Endodermal cell (in vitro differentiated cells): ENCODE measurements around the gene ZFYVE28. TPM values are rescaled to one million over a fixed set of nuclear protein-coding genes. Genes with fewer than 3 reads are reported as not detected.
A peak's percentile ranks its signal among the peaks of the same experiment; 100 is the strongest.

Source experiments
- DNase-seq: peaks from one replicate; pipeline ENCODE4 v3.0.0-alpha.2; 2017
- H3K27ac ChIP-seq: 2 replicates; pipeline ENCODE4 v1.5.1; 2013; ENCODE audit warnings: mild to moderate bottlenecking, low read depth, low read length, moderate library complexity
- H3K27me3 ChIP-seq: 2 replicates; pipeline ENCODE4 v1.6.1; 2013; ENCODE audit warnings: mild to moderate bottlenecking, low read length, moderate library complexity; ENCODE audit not compliant: insufficient read depth, control insufficient read depth, poor library complexity, severe bottlenecking
- H3K36me3 ChIP-seq: 2 replicates; pipeline ENCODE4 v1.7.0; 2013; ENCODE audit warnings: mild to moderate bottlenecking, low read length, moderate library complexity; ENCODE audit not compliant: control insufficient read depth, insufficient read depth
- H3K4me1 ChIP-seq: one replicate; pipeline ENCODE4 v1.7.0; 2013; ENCODE audit warnings: low read length; ENCODE audit not compliant: control insufficient read depth, insufficient read depth
- H3K4me3 ChIP-seq: 2 replicates; pipeline ENCODE4 v1.5.1; 2013; ENCODE audit warnings: mild to moderate bottlenecking, low read length, moderate library complexity
- H3K9ac ChIP-seq: 2 replicates; pipeline ENCODE4 v1.6.1; 2013; ENCODE audit warnings: mild to moderate bottlenecking, low read length, moderate library complexity; ENCODE audit not compliant: poor library complexity, severe bottlenecking; ENCODE audit errors: extremely low read depth
- H3K9me3 ChIP-seq: 2 replicates; pipeline ENCODE4 v1.6.1; 2013; ENCODE audit warnings: mild to moderate bottlenecking, low read length, moderate library complexity; ENCODE audit not compliant: control insufficient read depth
- H3K27ac Mint-ChIP-seq: 2 replicates; pipeline ENCODE4 v1.8.0; 2020; ENCODE audit warnings: mixed read lengths
- H3K27me3 Mint-ChIP-seq: 2 replicates; pipeline ENCODE4 v1.8.0; 2021; ENCODE audit warnings: mild to moderate bottlenecking, mixed read lengths; ENCODE audit not compliant: insufficient read depth
- H3K36me3 Mint-ChIP-seq: 2 replicates; pipeline ENCODE4 v1.8.0; 2020; ENCODE audit warnings: low read depth, mixed read lengths
- H3K4me1 Mint-ChIP-seq: 2 replicates; pipeline ENCODE4 v1.8.0; 2020; ENCODE audit warnings: mixed read lengths
- H3K4me3 Mint-ChIP-seq: 2 replicates; pipeline ENCODE4 v1.8.0; 2020; ENCODE audit warnings: mild to moderate bottlenecking, moderate library complexity, mixed read lengths
- H3K9me3 Mint-ChIP-seq: 2 replicates; pipeline ENCODE4 v1.8.0; 2020; ENCODE audit warnings: mild to moderate bottlenecking, mixed read lengths
- CTCF ChIP-seq: fragments of 200-600 bp; sonication (generic); conservative IDR thresholded peaks from 2 replicates; pipeline ENCODE4 v1.5.0; 2021; ENCODE audit warnings: antibody characterized with exemption, mild to moderate bottlenecking
- WGBS, 2 experiments: methylation state at CpG; one replicate each; pipeline versions ENCODE4 v1.1.5 to v1.1.7; 2013; ENCODE audit warnings: missing lambda C conversion rate in 2 of 2, mixed read lengths in 1 of 2; ENCODE audit not compliant: insufficient coverage in 1 of 2, insufficient read length in 1 of 2; 5-methylcytosine and 5-hydroxymethylcytosine counted together
- total RNA-seq, 2 donors: library from RNA; stranded (reverse); fragmentation: NEBNext Ultra II Directional in 1 of 2; extraction: Animal tissue kit (Norgen Biotek cat#: 25700) in 1 of 2; gene quantifications; 2 replicates in 1 of 2; 3 replicates in 1 of 2; pipeline ENCODE4 v1.2.1, GENCODE V29; 2021

Gene ZFYVE28
- total RNA-seq, 2 donors from 2014 or later = 0.73 to 1.6 TPM

- peaks cover 5% of the 10 kb centered on the region for H3K4me1 ChIP-seq
- Mint-ChIP-seq H3K27me3 (peaks cover 39% of the 10 kb centered on the region), H3K4me1 (peaks cover 4% of the 10 kb centered on the region), H3K9me3 (no peaks in the 10 kb centered on the region), H3K4me3 (no peak overlapping the region), H3K27ac (no peak overlapping the region), H3K36me3 (no peaks in the 10 kb centered on the region)
- WGBS, 2 experiments = 88 to 95% methylated on average over 6 to 10 of the region's 10 CpGs
- H3K9me3 ChIP-seq = no peaks in the 10 kb centered on the region
- H3K27ac ChIP-seq = no peak overlapping the region
- H3K9ac ChIP-seq = no peak overlapping the region
- TF ChIP-seq CTCF = no peak
- peak; percentile 51 for DNase-seq
- H3K27me3 ChIP-seq = peaks cover 39% of the 10 kb centered on the region
- no peaks in the 10 kb centered on the region for H3K36me3 ChIP-seq
- no peak overlapping the region for H3K4me3 ChIP-seq
These were observed 5.2 kb upstream of the ZFYVE28 start for GRCh38 chr4:2423695-2424094.

DNA sequence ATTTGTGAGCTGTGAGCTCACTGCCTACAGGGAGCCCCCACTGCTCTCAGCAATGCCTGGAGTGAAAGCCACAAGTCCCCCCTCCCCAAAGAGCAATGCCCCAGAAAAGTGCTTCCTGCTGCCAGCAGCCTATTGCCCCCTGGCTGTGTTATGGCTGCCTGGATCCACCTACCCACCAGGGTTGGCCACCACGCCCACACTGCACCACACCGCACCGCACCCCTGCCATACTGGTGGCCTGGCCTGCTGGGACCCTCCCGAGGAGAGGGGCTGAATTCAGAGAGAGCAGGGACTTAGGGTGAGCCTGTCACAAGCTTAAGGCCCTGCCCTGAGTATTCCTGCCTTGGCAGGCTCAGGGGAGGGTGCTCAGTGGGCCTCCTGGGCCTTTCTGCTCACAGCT is 4.6 kb upstream of the ZFYVE28 start:
- Mint-ChIP-seq H3K4me1 (peaks cover 4% of the 10 kb centered on the region), H3K9me3 (no peaks in the 10 kb centered on the region)

DNA sequence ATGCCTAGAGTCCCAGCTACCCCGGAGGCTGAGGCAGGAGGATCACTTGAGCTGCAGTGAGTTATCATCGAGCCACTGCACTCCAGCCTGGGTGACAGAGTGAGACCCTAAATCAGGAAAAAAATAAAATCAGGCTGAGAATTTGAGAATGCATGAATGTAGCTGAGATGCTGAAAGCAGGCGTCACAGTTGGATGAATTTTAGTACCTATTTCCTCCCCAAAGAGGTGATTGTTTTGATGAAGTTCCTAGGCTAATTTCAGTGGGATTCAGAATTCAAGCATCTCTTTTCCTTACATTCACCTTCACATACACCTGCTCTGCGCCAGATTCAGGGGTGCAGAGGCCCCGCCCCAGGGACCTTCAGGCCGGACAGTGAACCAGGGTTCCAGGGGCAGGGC is 3.5 kb upstream of the ZFYVE28 start:
- H3K4me3 ChIP-seq = no peak overlapping the region
- H3K4me1 ChIP-seq = peaks cover 5% of the 10 kb centered on the region
- no peak overlapping the region for H3K9ac ChIP-seq
- H3K27me3 ChIP-seq = peaks cover 52% of the 10 kb centered on the region
- 85 to 86% methylated on average over 4 to 6 of the region's 6 CpGs for WGBS, 2 experiments
- H3K27ac Mint-ChIP-seq = no peak overlapping the region
- H3K4me3 Mint-ChIP-seq = no peak overlapping the region
- DNase-seq = no peak
- H3K9me3 ChIP-seq = no peaks in the 10 kb centered on the region
- H3K36me3 ChIP-seq = no peaks in the 10 kb centered on the region
- H3K36me3 Mint-ChIP-seq = no peaks in the 10 kb centered on the region
- H3K27me3 Mint-ChIP-seq = peaks cover 49% of the 10 kb centered on the region
- no peaks in the 10 kb centered on the region for H3K9me3 Mint-ChIP-seq
- peaks cover 4% of the 10 kb centered on the region for H3K4me1 Mint-ChIP-seq
- H3K27ac ChIP-seq = no peak overlapping the region
- no peak for TF ChIP-seq CTCF

More for the DNA sequence above, 4.6 kb upstream of the ZFYVE28 start:
- Mint-ChIP-seq H3K36me3 (no peaks in the 10 kb centered on the region), H3K27ac (no peak overlapping the region), H3K27me3 (peaks cover 40% of the 10 kb centered on the region), H3K4me3 (no peak overlapping the region)
- TF ChIP-seq CTCF = no peak
- Histone ChIP-seq H3K9me3 (no peaks in the 10 kb centered on the region), H3K4me1 (peaks cover 5% of the 10 kb centered on the region), H3K4me3 (no peak overlapping the region), H3K9ac (no peak overlapping the region), H3K27ac (no peak overlapping the region), H3K36me3 (no peaks in the 10 kb centered on the region), H3K27me3 (peaks cover 40% of the 10 kb centered on the region)
- WGBS, 2 experiments = 87 to 91% methylated on average over 4 of the region's 4 CpGs
- DNase-seq = peak; percentile 38
